ENCODE measurements around the gene TET2.

Gene TET2

GRCh38 chr4:105158837-105159236, 12.2 kb downstream of the TET2 start:
- Mint-ChIP-seq H3K27me3 (ENCODE audit: low read depth) (no peaks in the 10 kb centered on the region), H3K4me3 (no peak overlapping the region), H3K9me3 (no peaks in the 10 kb centered on the region), H3K36me3 (ENCODE audit: low read depth) (peaks cover 18% of the 10 kb centered on the region), H3K4me1 (peaks cover 31% of the 10 kb centered on the region), H3K27ac (no peak overlapping the region)
- TF ChIP-seq CTCF (IDR thresholded peaks at IDR 0.05; ENCODE audit: unreplicated experiment in 3 of 3), result no peak

GRCh38 chr4:105162123-105162796, 15.6 kb downstream of the TET2 start:
- Mint-ChIP-seq H3K36me3 (ENCODE audit: low read depth) (peaks cover 8% of the 10 kb centered on the region), H3K27ac (no peak overlapping the region), H3K4me3 (no peak overlapping the region), H3K9me3 (no peaks in the 10 kb centered on the region), H3K4me1 (peaks cover 18% of the 10 kb centered on the region), H3K27me3 (ENCODE audit: low read depth) (no peaks in the 10 kb centered on the region)
- no peak for TF ChIP-seq CTCF (IDR thresholded peaks at IDR 0.05; ENCODE audit: unreplicated experiment in 3 of 3)

- H3K4me1 Mint-ChIP-seq, result peaks cover 18% of the 10 kb centered on the region
- no peaks in the 10 kb centered on the region for H3K27me3 Mint-ChIP-seq (ENCODE audit: low read depth)
- H3K4me3 Mint-ChIP-seq, result no peak overlapping the region
- H3K36me3 Mint-ChIP-seq (ENCODE audit: low read depth), result peaks cover 23% of the 10 kb centered on the region
- H3K27ac Mint-ChIP-seq, result no peak overlapping the region
- peaks cover 4% of the 10 kb centered on the region for H3K9me3 Mint-ChIP-seq
- no peak for TF ChIP-seq CTCF (IDR thresholded peaks at IDR 0.05; ENCODE audit: unreplicated experiment in 3 of 3)
Measured at GRCh38 chr4:105164548-105164947, 17.9 kb downstream of the TET2 start.

- peaks cover 8% of the 10 kb centered on the region for H3K9me3 Mint-ChIP-seq
- H3K27ac Mint-ChIP-seq, result no peak overlapping the region
- peaks cover 12% of the 10 kb centered on the region for H3K4me1 Mint-ChIP-seq
- peaks cover 30% of the 10 kb centered on the region for H3K36me3 Mint-ChIP-seq (ENCODE audit: low read depth)
- no peaks in the 10 kb centered on the region for H3K27me3 Mint-ChIP-seq (ENCODE audit: low read depth)
- H3K4me3 Mint-ChIP-seq, result no peak overlapping the region
- no peak for TF ChIP-seq CTCF (IDR thresholded peaks at IDR 0.05; ENCODE audit: unreplicated experiment in 3 of 3)
Measured at GRCh38 chr4:105166066-105166465, 19.4 kb downstream of the TET2 start.

GRCh38 chr4:105170711-105171110, 24.0 kb downstream of the TET2 start:
- Mint-ChIP-seq H3K9me3 (peaks cover 23% of the 10 kb centered on the region), H3K4me1 (no peaks in the 10 kb centered on the region), H3K27ac (no peak overlapping the region), H3K4me3 (no peak overlapping the region), H3K27me3 (ENCODE audit: low read depth) (no peaks in the 10 kb centered on the region), H3K36me3 (ENCODE audit: low read depth) (peaks cover 60% of the 10 kb centered on the region)
- no peak for TF ChIP-seq CTCF (IDR thresholded peaks at IDR 0.05; ENCODE audit: unreplicated experiment in 3 of 3)

- TF ChIP-seq CTCF (IDR thresholded peaks at IDR 0.05; ENCODE audit: unreplicated experiment in 3 of 3), result no peak
- Mint-ChIP-seq H3K4me1 (no peaks in the 10 kb centered on the region), H3K27me3 (ENCODE audit: low read depth) (no peaks in the 10 kb centered on the region), H3K4me3 (no peak overlapping the region), H3K9me3 (peaks cover 32% of the 10 kb centered on the region), H3K36me3 (ENCODE audit: low read depth) (peaks cover 72% of the 10 kb centered on the region), H3K27ac (no peak overlapping the region)
Measured at GRCh38 chr4:105171912-105172311, 25.2 kb downstream of the TET2 start.
